ENCODE results near the gene CENPS. TPM values are rescaled to one million over a fixed set of nuclear protein-coding genes. Genes with fewer than 3 reads are reported as not detected.
A peak's percentile ranks its signal among the peaks of the same experiment; 100 is the strongest.

The CENPS gene
- total RNA-seq, 2 donors from 2014 or later = 21.8 to 34.8 TPM

GRCh38 chr1:10457875-10458274 lies 27.6 kb downstream of the CENPS start:
- Histone ChIP-seq H3K9me3 (no peaks in the 10 kb centered on the region), H3K36me3 (peaks cover 0 to 4% of the 10 kb centered on the region in 2 donors), H3K27ac (peak overlapping the region in 1 of 2 donors; percentile 25), H3K27me3 (replicated peaks; ENCODE audit: insufficient read depth) (no peaks in the 10 kb centered on the region), H3K4me1 (replicated peaks) (no peaks in the 10 kb centered on the region), H3K4me3 (no peak overlapping the region)
- intact Hi-C loops (cut with DNase I) = no loop called here
- 40% methylated on average over 9 of the region's 9 CpGs for WGBS
- TF ChIP-seq POLR2A (IDR thresholded peaks at IDR 0.05) (no peak), CTCF (IDR thresholded peaks at IDR 0.05) (no peak), POLR2AphosphoS5 (IDR thresholded peaks at IDR 0.05) (no peak)
- no peak for DNase-seq (ENCODE audit: low spot score)

GRCh38 chr1:10459184-10459583 lies 29.0 kb downstream of the CENPS start:
- no peak overlapping the region for H3K4me3 ChIP-seq
- peak; percentile 21 for DNase-seq (ENCODE audit: low spot score)
- no peaks in the 10 kb centered on the region for H3K27me3 ChIP-seq (replicated peaks; ENCODE audit: insufficient read depth)
- WGBS = 42% methylated on average over 3 of the region's 3 CpGs
- H3K36me3 ChIP-seq = peaks cover 0 to 4% of the 10 kb centered on the region in 2 donors
- TF ChIP-seq POLR2A (IDR thresholded peaks at IDR 0.05) (no peak), POLR2AphosphoS5 (IDR thresholded peaks at IDR 0.05) (peak; percentile 30)
- no peaks in the 10 kb centered on the region for H3K4me1 ChIP-seq (replicated peaks)
- H3K9me3 ChIP-seq = no peaks in the 10 kb centered on the region
- no peak overlapping the region for H3K27ac ChIP-seq
- intact Hi-C loops (cut with DNase I) = no loop called here

- H3K9me3 ChIP-seq = no peaks in the 10 kb centered on the region
- H3K36me3 ChIP-seq = peaks cover 0 to 4% of the 10 kb centered on the region in 2 donors
- 96% methylated on average over 2 of the region's 2 CpGs for WGBS
- no peak overlapping the region for H3K27ac ChIP-seq
- H3K4me1 ChIP-seq (replicated peaks) = peaks cover 8% of the 10 kb centered on the region
- DNase-seq (ENCODE audit: low spot score) = no peak
- intact Hi-C loops (cut with DNase I) = no loop called here
- no peaks in the 10 kb centered on the region for H3K27me3 ChIP-seq (replicated peaks; ENCODE audit: insufficient read depth)
- TF ChIP-seq POLR2AphosphoS5 (IDR thresholded peaks at IDR 0.05) = no peak
- TF ChIP-seq POLR2A (IDR thresholded peaks at IDR 0.05) = no peak
- no peak for TF ChIP-seq CTCF (IDR thresholded peaks at IDR 0.05)
- no peak overlapping the region for H3K4me3 ChIP-seq
Observed at GRCh38 chr1:10467078-10467477, 36.8 kb downstream of the CENPS start.

- Histone ChIP-seq H3K27me3 (replicated peaks; ENCODE audit: insufficient read depth) (no peaks in the 10 kb centered on the region), H3K36me3 (no peaks in the 10 kb centered on the region), H3K27ac (no peak overlapping the region), H3K9me3 (no peaks in the 10 kb centered on the region), H3K4me3 (no peak overlapping the region), H3K4me1 (replicated peaks) (peaks cover 8% of the 10 kb centered on the region)
- intact Hi-C loops (cut with DNase I) = loop anchor here (5.0 kb wide), 1 partner anchor 38 kb away; the partner anchor contains the start of gene CENPS
- DNase-seq (ENCODE audit: low spot score) = no peak
- TF ChIP-seq POLR2A (IDR thresholded peaks at IDR 0.05) (no peak), POLR2AphosphoS5 (IDR thresholded peaks at IDR 0.05) (no peak), CTCF (IDR thresholded peaks at IDR 0.05) (no peak)
- WGBS = 94% methylated on average over 4 of the region's 4 CpGs
Observed at GRCh38 chr1:10470043-10470442, 39.8 kb downstream of the CENPS start.

- no peak for TF ChIP-seq CTCF (IDR thresholded peaks at IDR 0.05)
- no peak for TF ChIP-seq POLR2A (IDR thresholded peaks at IDR 0.05)
- TF ChIP-seq POLR2AphosphoS5 (IDR thresholded peaks at IDR 0.05) = no peak
- Histone ChIP-seq H3K27ac (peak overlapping the region; percentile 47 to 62), H3K4me3 (peak overlapping the region; percentile 42 to 63), H3K4me1 (replicated peaks) (peaks cover 8% of the 10 kb centered on the region), H3K36me3 (no peaks in the 10 kb centered on the region), H3K9me3 (no peaks in the 10 kb centered on the region), H3K27me3 (replicated peaks; ENCODE audit: insufficient read depth) (no peaks in the 10 kb centered on the region)
- DNase-seq (ENCODE audit: low spot score) = no peak
- 4% methylated on average over 23 of the region's 23 CpGs for WGBS
- intact Hi-C loops (cut with DNase I) = loop anchor here (5.0 kb wide), 1 partner anchor 39 kb away; the partner anchor contains the start of gene CENPS
Observed at GRCh38 chr1:10471411-10472219, 41.4 kb downstream of the CENPS start.
